Naive thymus-derived CD4-positive, alpha-beta T cell (primary cell): ENCODE data around the gene TTLL5. TPM values are rescaled to one million over a fixed set of nuclear protein-coding genes. Genes with fewer than 3 reads are reported as not detected.

Source experiments
- ATAC-seq: fragments of 150-1000 bp; cut with Tn5 transposase; 2 replicates; pipeline ENCODE4 v1.10.0; 2021; ENCODE audit warnings: mild to moderate bottlenecking, moderate library complexity
- CTCF ChIA-PET: fragments of 350-600 bp; sonication (Branson Sonifier 250); formaldehyde crosslinking; loops from one replicate; lab custom pipeline; 2021; ENCODE audit warnings: antibody characterized with exemption; lab: Charles Lee
- POLR2A ChIA-PET: fragments of 350-600 bp; sonication (Branson Sonifier 250); formaldehyde crosslinking; loops from one replicate; lab custom pipeline; 2021; ENCODE audit warnings: antibody characterized with exemption, inconsistent platforms; lab: Charles Lee
- DNase-seq, 9 donors: peaks; one replicate each; pipeline versions ENCODE4 v3.0.0 to v3.0.0-alpha.2; 2020 to 2022; ENCODE audit warnings: mixed read lengths in 1 of 9
- H3K27ac ChIP-seq: one replicate; pipeline ENCODE4 v1.7.0; 2013; ENCODE audit warnings: mild to moderate bottlenecking, low read depth, low read length, moderate library complexity
- H3K27me3 ChIP-seq, 2 donors: one replicate each; pipeline ENCODE4 v1.7.0; 2013; ENCODE audit warnings: low read length in 2 of 2, mild to moderate bottlenecking in 2 of 2, moderate library complexity in 2 of 2; ENCODE audit not compliant: control insufficient read depth in 2 of 2, insufficient read depth in 2 of 2
- H3K36me3 ChIP-seq, 3 experiments: 1 replicate in 2 of 3; 2 replicates in 1 of 3; pipeline ENCODE4 v1.7.0; 2013; ENCODE audit warnings: low read length in 3 of 3, mild to moderate bottlenecking in 3 of 3, moderate library complexity in 1 of 3; ENCODE audit not compliant: insufficient read depth in 3 of 3, control insufficient read depth in 2 of 3
- H3K4me1 ChIP-seq, 2 donors: one replicate each; pipeline ENCODE4 v1.7.0; 2013; ENCODE audit warnings: low read length in 2 of 2, mild to moderate bottlenecking in 2 of 2, moderate library complexity in 1 of 2; ENCODE audit not compliant: control insufficient read depth in 2 of 2, insufficient read depth in 2 of 2
- H3K4me3 ChIP-seq: 2 replicates; pipeline ENCODE4 v1.7.0; 2013; ENCODE audit warnings: mild to moderate bottlenecking, low read length
- H3K9me3 ChIP-seq, 3 experiments: 1 replicate in 2 of 3; 2 replicates in 1 of 3; pipeline ENCODE4 v1.7.0; 2013; ENCODE audit warnings: low read length in 3 of 3; ENCODE audit not compliant: control insufficient read depth in 2 of 3
- H3K27ac Mint-ChIP-seq, 9 donors: one replicate each; pipeline ENCODE4 v1.8.0; 2020 to 2022; ENCODE audit warnings: mixed read lengths in 9 of 9, mild to moderate bottlenecking in 8 of 9, moderate library complexity in 5 of 9, inconsistent platforms in 2 of 9
- H3K27me3 Mint-ChIP-seq, 5 donors: one replicate each; pipeline ENCODE4 v1.8.0; 2021 to 2022; ENCODE audit warnings: mixed read lengths in 5 of 5, mild to moderate bottlenecking in 1 of 5
- H3K36me3 Mint-ChIP-seq, 5 donors: one replicate each; pipeline ENCODE4 v1.8.0; 2020 to 2022; ENCODE audit warnings: mixed read lengths in 5 of 5, mild to moderate bottlenecking in 3 of 5, inconsistent platforms in 1 of 5
- H3K4me1 Mint-ChIP-seq, 7 donors: one replicate each; pipeline ENCODE4 v1.8.0; 2020 to 2022; ENCODE audit warnings: mixed read lengths in 7 of 7, mild to moderate bottlenecking in 3 of 7, inconsistent platforms in 1 of 7
- H3K4me3 Mint-ChIP-seq, 10 donors: one replicate each; pipeline ENCODE4 v1.8.0; 2020 to 2022; ENCODE audit warnings: mild to moderate bottlenecking in 10 of 10, mixed read lengths in 10 of 10, moderate library complexity in 6 of 10, inconsistent platforms in 2 of 10
- H3K9me3 Mint-ChIP-seq, 11 donors: one replicate each; pipeline ENCODE4 v1.8.0; 2020 to 2022; ENCODE audit warnings: mixed read lengths in 11 of 11, mild to moderate bottlenecking in 4 of 11, inconsistent platforms in 1 of 11, moderate library complexity in 1 of 11
- intact Hi-C, 2 donors: fragments of 100-400 bp; cut with micrococcal nuclease; formaldehyde crosslinking; loops; one replicate each; pipeline ENCODE4 v1.15.1; 2023
- polyA plus RNA-seq, 2 donors: library from polyadenylated mRNA; unstranded; fragments of 300-500 nt; fragmentation: Illumina TruSeq; gene quantifications; one replicate each; pipeline ENCODE4 v1.2.3, GENCODE V29; 2021
- total RNA-seq, 6 experiments: library from RNA in 5 of 6; stranded (reverse) in 5 of 6; gene quantifications; 1 replicate in 5 of 6; 2 replicates in 1 of 6; pipeline ENCODE4 v1.2.3 and lab custom pipeline; 2021 to 2026

Gene TTLL5
- total and polyA plus RNA-seq, 7 experiments from 2014 or later = 7.8 to 31.4 (median 21.5) TPM

DNA sequence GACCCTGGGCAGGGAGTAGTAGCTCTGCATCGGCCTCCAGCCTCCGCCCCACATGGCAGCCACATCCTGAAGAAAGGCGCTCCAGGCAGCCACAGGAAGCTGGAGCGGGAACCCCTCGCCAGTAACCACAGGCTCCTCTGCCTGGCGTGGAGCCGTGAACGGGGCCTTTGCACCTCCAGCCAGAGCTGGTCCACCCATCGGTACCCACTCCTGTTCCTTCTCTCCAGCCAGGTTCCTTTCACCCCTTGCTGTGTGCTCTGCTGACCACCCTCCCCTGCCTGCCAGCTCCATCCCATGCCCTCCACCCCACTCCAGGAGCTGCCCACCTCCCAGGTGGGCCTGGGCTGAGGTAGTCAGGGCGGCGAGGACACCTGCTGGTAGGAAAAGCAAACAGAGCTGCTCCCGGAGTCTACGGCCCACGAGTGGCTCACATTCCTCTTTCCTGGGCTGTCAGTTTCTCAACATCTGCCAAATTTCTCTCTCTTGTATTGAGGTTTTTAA lies 318.1 kb downstream of the TTLL5 start:
- Mint-ChIP-seq H3K27me3 (peaks cover 0 to 15% (median 0%) of the 10 kb centered on the region in 5 donors), H3K4me3 (peak overlapping the region in 6 of 10 donors; percentile 10 to 93 (median 50)), H3K36me3 (peaks cover 0 to 8% (median 2%) of the 10 kb centered on the region in 5 donors), H3K27ac (peak overlapping the region in 3 of 9 donors; percentile 21 to 58 (median 49)), H3K9me3 (peaks cover 0 to 3% (median 0%) of the 10 kb centered on the region in 11 donors), H3K4me1 (peaks cover 34 to 47% (median 38%) of the 10 kb centered on the region in 7 donors)
- Histone ChIP-seq H3K4me1 (peaks cover 9 to 27% of the 10 kb centered on the region in 2 donors), H3K4me3 (no peak overlapping the region), H3K9me3 (no peaks in the 10 kb centered on the region), H3K27ac (no peak overlapping the region), H3K36me3 (no peaks in the 10 kb centered on the region), H3K27me3 (no peaks in the 10 kb centered on the region)
- DNase-seq (peak in 2 of 9 donors; percentile 19), ATAC-seq (no peak)
- POLR2A ChIA-PET = no interaction called here
- CTCF ChIA-PET = interaction anchor here (0.6 to 7.8 kb wide), 6 partner anchors 72 to 458 kb away, joined by 3 to 73 read pairs (median 4); no protein-coding TSS in a partner anchor
- intact Hi-C loops = no loop called here

DNA sequence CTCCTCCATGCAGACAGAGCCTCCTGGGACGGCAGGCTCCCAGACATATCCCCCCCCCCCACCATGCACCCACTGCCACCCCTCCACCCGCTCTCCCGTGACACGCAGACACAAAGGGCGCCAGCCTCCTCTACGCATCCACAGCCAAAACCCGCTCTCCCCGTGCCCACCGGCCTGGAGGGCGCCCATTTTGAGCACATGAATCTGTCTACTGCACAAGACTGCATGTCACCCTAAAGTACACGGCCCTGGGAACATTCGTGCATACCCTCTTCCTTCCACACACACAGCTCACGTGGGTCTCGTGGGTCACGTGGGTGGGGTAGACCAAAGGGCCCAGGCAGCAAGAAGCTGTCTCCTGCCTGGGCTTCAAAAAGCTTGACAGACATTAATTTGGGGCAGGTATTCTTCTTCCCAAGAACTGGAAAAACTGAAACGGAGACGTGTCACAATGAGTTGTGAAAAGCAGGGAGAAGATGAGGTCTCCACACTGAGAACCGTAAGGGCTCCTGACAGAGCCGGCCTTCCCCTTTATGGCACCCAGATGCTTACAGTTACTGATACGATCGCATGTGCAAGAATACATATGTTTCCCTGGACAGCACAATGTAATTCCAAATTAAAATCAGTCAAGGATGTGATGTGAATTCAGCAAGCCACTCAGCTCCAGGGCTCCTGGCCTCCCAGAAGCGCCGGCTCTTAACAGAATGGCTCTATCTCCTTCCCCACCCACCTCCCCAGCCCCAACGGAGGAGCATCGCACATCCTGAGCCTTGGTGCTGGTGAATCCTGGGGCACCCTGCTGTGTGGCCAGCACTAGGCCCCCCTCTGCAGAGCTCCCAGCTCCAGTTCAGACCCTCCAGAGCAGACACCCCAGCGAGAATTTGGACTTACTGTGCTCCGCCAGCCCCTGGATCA lies 318.9 kb downstream of the TTLL5 start:
- peaks cover 0 to 8% (median 2%) of the 10 kb centered on the region in 5 donors for H3K36me3 Mint-ChIP-seq
- Histone ChIP-seq H3K4me1 (peaks cover 9 to 27% of the 10 kb centered on the region in 2 donors), H3K36me3 (no peaks in the 10 kb centered on the region), H3K9me3 (no peaks in the 10 kb centered on the region), H3K4me3 (no peak overlapping the region), H3K27ac (no peak overlapping the region), H3K27me3 (no peaks in the 10 kb centered on the region)
- peak overlapping the region in 9 of 10 donors; percentile 10 to 93 (median 67) for H3K4me3 Mint-ChIP-seq
- peak overlapping the region in 4 of 9 donors; percentile 21 to 63 (median 44) for H3K27ac Mint-ChIP-seq
- POLR2A ChIA-PET = interaction anchor here (1.0 kb wide), 1 partner anchor 9 kb away, joined by 3 read pairs; no protein-coding TSS in a partner anchor
- peaks cover 0 to 3% (median 0%) of the 10 kb centered on the region in 11 donors for H3K9me3 Mint-ChIP-seq
- H3K4me1 Mint-ChIP-seq = peaks cover 34 to 47% (median 39%) of the 10 kb centered on the region in 7 donors
- H3K27me3 Mint-ChIP-seq = peaks cover 0 to 23% (median 0%) of the 10 kb centered on the region in 5 donors
- ATAC-seq (no peak), DNase-seq (no peak)
- CTCF ChIA-PET = interaction anchor here (0.7 to 7.8 kb wide), 5 partner anchors 16 to 402 kb away, joined by 3 to 73 read pairs (median 4); no protein-coding TSS in a partner anchor
- intact Hi-C loops = loop anchor here in 1 of 2 donors (10.0 kb wide), 2 partner anchors 685 to 1895 kb away; partner anchors contain the start of genes ALDH6A1 and LIN52

GRCh38 chr14:75980856-75981255 lies 319.8 kb downstream of the TTLL5 start:
- peaks cover 0 to 27% (median 0%) of the 10 kb centered on the region in 5 donors for H3K27me3 Mint-ChIP-seq
- Histone ChIP-seq H3K4me1 (peaks cover 14 to 27% of the 10 kb centered on the region in 2 donors), H3K27ac (peak overlapping the region; percentile 84), H3K9me3 (no peaks in the 10 kb centered on the region), H3K4me3 (no peak overlapping the region), H3K27me3 (no peaks in the 10 kb centered on the region), H3K36me3 (peaks cover 0 to 3% (median 0%) of the 10 kb centered on the region in 3 experiments)
- H3K36me3 Mint-ChIP-seq = peaks cover 0 to 4% (median 2%) of the 10 kb centered on the region in 5 donors
- H3K4me1 Mint-ChIP-seq = peaks cover 35 to 55% (median 47%) of the 10 kb centered on the region in 7 donors
- peaks cover 0 to 3% (median 0%) of the 10 kb centered on the region in 11 donors for H3K9me3 Mint-ChIP-seq
- ChIA-PET POLR2A (interaction anchor here (0.6 to 1.0 kb wide), 2 partner anchors 8 to 1627 kb away, joined by 3 read pairs; no protein-coding TSS in a partner anchor), CTCF (interaction anchor here (0.6 to 7.8 kb wide), 4 partner anchors 17 to 270 kb away, joined by 3 to 73 read pairs (median 22); no protein-coding TSS in a partner anchor)
- ATAC-seq = no peak
- H3K4me3 Mint-ChIP-seq = peak overlapping the region; percentile 80 to 99 (median 88)
- no peak for DNase-seq
- peak overlapping the region in 8 of 9 donors; percentile 12 to 97 (median 85) for H3K27ac Mint-ChIP-seq
- intact Hi-C loops = loop anchor here in 1 of 2 donors (10.0 kb wide), 2 partner anchors 686 to 1896 kb away; partner anchors contain the start of genes ALDH6A1 and LIN52

DNA sequence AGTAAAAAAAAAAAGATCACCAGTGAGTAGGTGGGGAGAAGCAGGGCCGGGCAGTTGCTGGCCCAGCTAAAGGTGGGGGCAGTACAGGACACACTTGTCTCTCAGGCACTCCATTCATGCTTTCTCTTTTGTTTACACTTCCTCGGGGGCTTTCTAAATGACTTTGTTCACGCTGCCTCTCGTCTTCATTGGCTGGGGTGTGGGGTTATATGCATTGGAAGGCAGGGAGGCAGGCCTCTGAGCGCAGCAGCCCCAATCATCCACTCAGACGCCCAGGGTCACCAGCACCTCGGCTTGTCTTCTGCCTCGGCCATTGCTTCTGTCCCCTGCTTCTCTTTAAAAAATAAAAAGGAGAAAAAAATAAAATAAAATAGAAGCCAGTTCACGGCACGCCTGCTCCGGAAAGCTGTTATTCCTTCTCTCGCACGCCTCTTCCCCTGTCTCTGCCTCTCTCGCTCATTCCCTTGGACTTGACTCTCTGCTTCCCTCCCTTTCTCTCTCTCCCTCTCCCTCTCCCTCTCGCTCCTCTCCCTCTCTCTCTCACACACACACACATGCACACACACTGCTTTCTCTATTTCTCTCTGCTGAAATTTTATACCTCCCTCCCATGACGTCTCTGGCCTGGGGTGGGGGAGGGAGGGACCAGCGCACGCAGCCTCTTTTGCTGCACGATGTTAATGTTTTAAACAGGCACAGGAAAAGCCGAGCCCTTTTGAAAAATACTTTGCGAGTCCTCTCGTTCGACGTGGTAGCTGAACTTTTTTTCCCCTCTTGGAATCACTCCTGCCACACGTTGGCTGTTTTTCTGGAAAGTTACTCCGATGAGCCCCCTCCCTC lies 320.6 kb downstream of the TTLL5 start, which contains the start of gene TGFB3:
Gene TGFB3 (minus strand): TSS at position 570 of the 840 bp plus-strand sequence. CDS start 1,102 bp downstream, outside the sequence.
- H3K4me3 Mint-ChIP-seq = peak within 1 kb of the TSS; percentile 80 to 99 (median 88)
- peaks cover 43 to 62% (median 54%) of the 10 kb centered on the region in 7 donors for H3K4me1 Mint-ChIP-seq
- Histone ChIP-seq H3K27me3 (no peaks in the 10 kb centered on the region), H3K9me3 (no peaks in the 10 kb centered on the region), H3K36me3 (peaks cover 0 to 5% (median 0%) of the 10 kb centered on the region in 3 experiments), H3K4me3 (peak within 1 kb of the TSS; percentile 83), H3K4me1 (peaks cover 18 to 32% of the 10 kb centered on the region in 2 donors), H3K27ac (peak within 1 kb of the TSS; percentile 84)
- H3K9me3 Mint-ChIP-seq = peaks cover 0 to 1% (median 0%) of the 10 kb centered on the region in 11 donors
- peak within 1 kb of the TSS; percentile 81 to 97 (median 90) for H3K27ac Mint-ChIP-seq
- intact Hi-C loops = loop anchor here (1.0 to 10.0 kb wide), 6 partner anchors 75 to 1897 kb away; partner anchors contain the start of genes ALDH6A1 (in 1 of the 2), LIN52 (in 1 of the 2) and TTLL5 (in 1 of the 2)
- peak; percentile 18 to 82 (median 65) for DNase-seq
- ATAC-seq = peak; percentile 64
- peaks cover 0 to 2% (median 1%) of the 10 kb centered on the region in 5 donors for H3K36me3 Mint-ChIP-seq
- POLR2A ChIA-PET = interaction anchor here (0.6 to 2.0 kb wide), 7 partner anchors 8 to 1627 kb away, joined by 3 to 12 read pairs (median 4); no protein-coding TSS in a partner anchor
- H3K27me3 Mint-ChIP-seq = peaks cover 0 to 25% (median 0%) of the 10 kb centered on the region in 5 donors
- CTCF ChIA-PET = interaction anchor here (1.2 to 7.8 kb wide), 5 partner anchors 13 to 404 kb away, joined by 4 to 73 read pairs (median 42); partner anchors contain the start of gene FLVCR2

GRCh38 chr14:75982266-75983018 lies 321.4 kb downstream of the TTLL5 start:
- POLR2A ChIA-PET = interaction anchor here (0.9 to 2.0 kb wide), 6 partner anchors 9 to 405 kb away, joined by 3 to 12 read pairs (median 6); no protein-coding TSS in a partner anchor
- intact Hi-C loops = loop anchor here (1.0 to 10.0 kb wide), 6 partner anchors 76 to 1898 kb away; partner anchors contain the start of genes ALDH6A1 (in 1 of the 2), LIN52 (in 1 of the 2) and TTLL5 (in 1 of the 2)

More at GRCh38 chr14:75982266-75983018, 321.4 kb downstream of the TTLL5 start:
- DNase-seq (peak; percentile 69 to 83 (median 80)), ATAC-seq (peak; percentile 83)
- Histone ChIP-seq H3K9me3 (no peaks in the 10 kb centered on the region), H3K27me3 (no peaks in the 10 kb centered on the region), H3K4me3 (peak overlapping the region; percentile 83), H3K36me3 (peaks cover 0 to 5% (median 0%) of the 10 kb centered on the region in 3 experiments), H3K27ac (peak overlapping the region; percentile 84), H3K4me1 (peaks cover 18 to 32% of the 10 kb centered on the region in 2 donors)
- peaks cover 0 to 24% (median 0%) of the 10 kb centered on the region in 5 donors for H3K27me3 Mint-ChIP-seq
- peaks cover 0 to 2% (median 0%) of the 10 kb centered on the region in 5 donors for H3K36me3 Mint-ChIP-seq
- peak overlapping the region; percentile 58 to 97 (median 90) for H3K27ac Mint-ChIP-seq
- CTCF ChIA-PET = interaction anchor here (0.6 to 7.8 kb wide), 8 partner anchors 12 to 405 kb away, joined by 3 to 73 read pairs (median 4); partner anchors contain the start of gene FLVCR2
- peaks cover 0 to 1% (median 0%) of the 10 kb centered on the region in 11 donors for H3K9me3 Mint-ChIP-seq
- peak overlapping the region; percentile 80 to 99 (median 88) for H3K4me3 Mint-ChIP-seq
- H3K4me1 Mint-ChIP-seq = peaks cover 43 to 64% (median 56%) of the 10 kb centered on the region in 7 donors
